ENCODE results near the gene DYRK1A. TPM values are rescaled to one million over a fixed set of nuclear protein-coding genes. Genes with fewer than 3 reads are reported as not detected.

The DYRK1A gene
- total RNA-seq, 1 donor from 2014 or later, result 70.2 TPM

GRCh38 chr21:37449302-37449937 lies 82.8 kb downstream of the DYRK1A start:
- no peak for DNase-seq (ENCODE audit: low spot score)

- no peak for DNase-seq (ENCODE audit: low spot score)
These were observed 83.9 kb downstream of the DYRK1A start for GRCh38 chr21:37450445-37450941.

GRCh38 chr21:37451446-37451845 lies 84.9 kb downstream of the DYRK1A start:
- DNase-seq (ENCODE audit: low spot score), result no peak

GRCh38 chr21:37452227-37452626 lies 85.7 kb downstream of the DYRK1A start:
- DNase-seq (ENCODE audit: low spot score), result no peak

- DNase-seq (ENCODE audit: low spot score), result no peak
These were observed 86.8 kb downstream of the DYRK1A start for GRCh38 chr21:37453350-37453749.

- DNase-seq (ENCODE audit: low spot score), result no peak
These were observed 88.4 kb downstream of the DYRK1A start for GRCh38 chr21:37454869-37455503.

- DNase-seq (ENCODE audit: low spot score), result no peak
These were observed 88.9 kb downstream of the DYRK1A start for GRCh38 chr21:37455504-37455911.

GRCh38 chr21:37458669-37459276 lies 92.2 kb downstream of the DYRK1A start:
- DNase-seq (ENCODE audit: low spot score), result no peak

GRCh38 chr21:37459575-37459974 lies 93.0 kb downstream of the DYRK1A start:
- no peak for DNase-seq (ENCODE audit: low spot score)

GRCh38 chr21:37460196-37460595 lies 93.6 kb downstream of the DYRK1A start:
- DNase-seq (ENCODE audit: low spot score), result no peak

GRCh38 chr21:37461479-37461878 lies 94.9 kb downstream of the DYRK1A start:
- no peak for DNase-seq (ENCODE audit: low spot score)

- no peak for DNase-seq (ENCODE audit: low spot score)
These were observed 95.7 kb downstream of the DYRK1A start for GRCh38 chr21:37462087-37462861.

GRCh38 chr21:37463083-37463801 lies 96.7 kb downstream of the DYRK1A start:
- DNase-seq (ENCODE audit: low spot score), result no peak

- no peak for DNase-seq (ENCODE audit: low spot score)
These were observed 100.5 kb downstream of the DYRK1A start for GRCh38 chr21:37467082-37467481.

GRCh38 chr21:37468909-37469308 lies 102.3 kb downstream of the DYRK1A start:
- no peak for DNase-seq (ENCODE audit: low spot score)

GRCh38 chr21:37469441-37469840 lies 102.9 kb downstream of the DYRK1A start:
- DNase-seq (ENCODE audit: low spot score), result no peak

GRCh38 chr21:37472581-37472980 lies 106.0 kb downstream of the DYRK1A start:
- DNase-seq (ENCODE audit: low spot score), result no peak

GRCh38 chr21:37473491-37473890 lies 106.9 kb downstream of the DYRK1A start:
- DNase-seq (ENCODE audit: low spot score), result no peak

- DNase-seq (ENCODE audit: low spot score), result no peak
These were observed 107.8 kb downstream of the DYRK1A start for GRCh38 chr21:37474342-37474741.

GRCh38 chr21:37475186-37475868 lies 108.8 kb downstream of the DYRK1A start:
- DNase-seq (ENCODE audit: low spot score), result no peak

- no peak for DNase-seq (ENCODE audit: low spot score)
These were observed 112.2 kb downstream of the DYRK1A start for GRCh38 chr21:37478794-37479193.
